Central memory CD4-positive, alpha-beta T cell (primary cell): ENCODE measurements around the gene CCT7.
A peak's percentile ranks its signal among the peaks of the same experiment; 100 is the strongest.
"Not testable (repeated sequence)": the region's sequence is repeated elsewhere in the genome, so short reads cannot be mapped to it uniquely, and the experiment has no call there.

Source experiments
- DNase-seq: peaks from one replicate; pipeline ENCODE4 v3.0.0; 2022

CCT7 gene

DNA sequence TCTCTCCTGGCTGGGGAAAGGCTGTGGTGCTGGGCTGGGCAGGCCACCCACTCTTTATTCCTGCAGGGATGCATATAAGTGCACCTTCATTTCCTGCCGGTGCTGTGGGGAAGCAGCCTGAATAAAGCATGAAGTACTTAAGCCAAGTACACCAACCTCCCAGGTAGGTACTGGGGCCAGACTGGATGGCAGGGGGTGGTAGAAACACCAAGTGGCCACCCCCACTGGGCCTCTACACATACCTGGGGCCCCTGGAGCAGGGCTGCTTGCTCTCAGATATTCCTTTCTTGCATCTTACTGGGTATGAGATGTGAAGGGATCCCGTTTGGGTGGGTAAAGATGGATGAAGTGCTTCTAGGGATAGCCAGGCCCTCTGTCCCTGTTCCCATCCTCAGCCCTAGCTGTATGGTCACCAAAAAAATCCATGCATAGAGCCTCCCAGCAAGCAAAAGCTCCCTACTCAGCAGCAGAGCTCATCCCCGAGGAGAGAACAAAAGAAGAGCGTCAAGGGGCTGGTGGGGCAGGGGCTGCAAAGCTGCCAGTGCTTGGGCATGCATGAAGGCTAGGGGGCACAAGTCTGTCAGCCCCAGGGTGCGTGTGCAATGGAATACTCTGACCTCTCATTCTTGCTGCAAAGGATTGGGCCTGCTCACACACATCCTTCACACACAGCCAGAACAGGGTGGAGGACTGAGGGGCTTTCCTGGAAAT lies 22.0 kb downstream of the CCT7 start:
- no peak for DNase-seq

DNA sequence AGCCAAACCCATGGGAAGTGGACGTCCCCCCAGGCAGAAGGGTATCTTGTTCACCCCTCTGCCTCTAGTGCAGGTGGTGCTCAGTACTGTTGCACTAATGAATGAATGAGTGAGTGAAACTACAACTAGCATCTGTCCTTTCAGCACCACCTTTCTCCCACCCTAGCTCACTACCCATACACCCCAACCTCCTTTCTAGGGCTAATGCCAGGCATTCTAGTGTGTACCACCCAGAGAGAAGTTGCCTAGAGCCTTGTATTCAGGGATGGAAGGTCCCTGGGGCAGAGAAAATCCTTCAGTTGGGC lies 22.5 kb downstream of the CCT7 start:
- no peak for DNase-seq

- no peak for DNase-seq
These were observed 22.9 kb downstream of the CCT7 start for GRCh38 chr2:73257021-73257420.

DNA sequence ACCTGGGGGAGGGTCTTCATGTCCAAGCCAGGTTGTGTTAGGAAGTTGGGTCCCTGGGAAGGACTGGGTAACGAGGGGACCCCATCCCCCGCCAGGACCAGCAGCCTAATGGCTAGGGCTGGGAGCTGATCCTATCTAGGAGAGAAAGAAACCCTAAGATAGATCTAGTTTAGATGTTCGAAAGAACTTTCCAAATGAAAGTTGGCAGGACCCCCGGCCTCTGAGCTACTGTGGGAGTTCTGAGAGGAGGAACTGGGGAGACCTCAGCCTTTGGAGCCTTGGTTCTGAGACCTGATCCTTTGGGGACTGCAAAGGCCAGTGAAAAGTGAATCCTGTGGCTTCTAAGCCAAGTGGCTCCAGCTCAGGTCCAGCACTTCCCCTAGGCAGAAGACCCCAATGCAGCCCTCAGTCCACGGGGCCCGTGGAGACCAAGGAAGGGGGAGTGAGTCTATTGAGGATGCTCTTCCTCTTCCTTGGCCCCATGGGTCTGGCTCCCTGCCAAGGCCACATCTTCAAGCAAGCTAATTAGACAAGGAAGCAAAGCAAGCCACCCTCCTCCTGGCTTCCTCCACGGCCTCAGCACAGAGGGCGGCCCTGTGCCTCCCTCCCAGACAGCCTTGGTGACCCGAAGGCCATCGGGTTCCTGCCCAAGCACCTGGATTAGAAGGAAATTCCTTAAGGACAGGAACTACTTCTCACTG lies 23.5 kb downstream of the CCT7 start:
- no peak for DNase-seq

GRCh38 chr2:73258186-73258912 lies 24.2 kb downstream of the CCT7 start:
- no peak for DNase-seq

DNA sequence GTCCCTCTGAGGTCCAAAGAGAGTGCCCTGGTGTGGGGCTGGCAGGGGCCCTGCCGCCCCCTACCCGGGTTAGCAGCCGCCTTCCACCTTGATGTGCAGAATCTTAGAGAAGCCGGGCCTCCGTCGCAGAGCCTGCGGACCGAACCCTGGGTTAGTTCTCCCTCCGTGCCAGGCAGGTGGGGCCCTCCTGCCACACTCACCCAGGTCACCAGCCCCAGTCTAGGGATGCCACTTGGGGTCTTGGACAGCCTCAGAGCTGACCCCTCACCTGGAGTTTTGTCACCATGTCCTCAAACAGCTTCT lies 24.8 kb downstream of the CCT7 start:
- DNase-seq, result no peak

GRCh38 chr2:73259276-73259675 lies 25.2 kb downstream of the CCT7 start:
- no peak for DNase-seq

- DNase-seq, result no peak
These were observed 25.7 kb downstream of the CCT7 start for GRCh38 chr2:73259704-73260337.

GRCh38 chr2:73260338-73260984 lies 26.4 kb downstream of the CCT7 start:
- DNase-seq, result no peak

DNA sequence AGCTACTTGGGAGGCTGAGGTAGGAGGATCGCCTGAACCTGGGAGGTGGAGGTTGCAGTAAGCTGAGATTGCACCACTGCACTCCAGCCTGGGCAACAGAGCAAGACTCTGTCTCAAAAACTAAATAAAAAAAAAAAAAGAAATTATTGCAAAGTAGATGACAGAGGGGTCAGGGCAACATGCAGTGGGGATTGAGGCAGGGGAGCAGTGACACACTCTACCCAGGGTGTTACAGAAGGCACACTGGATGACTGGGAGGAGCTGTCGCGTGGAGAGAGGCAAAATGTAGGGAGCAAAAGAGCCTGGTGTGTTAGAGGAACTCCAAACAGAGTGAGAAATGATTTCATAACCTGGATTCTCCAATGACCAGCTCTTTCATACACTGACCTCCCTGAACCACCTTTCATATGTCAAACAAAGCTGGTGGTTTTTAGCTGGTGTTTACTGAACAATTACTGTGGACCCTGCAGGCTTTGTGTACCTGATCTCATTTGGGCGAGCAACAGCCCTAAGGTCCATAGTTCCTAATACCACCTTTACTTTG lies 28.1 kb downstream of the CCT7 start:
- no peak for DNase-seq

GRCh38 chr2:73262691-73263429 lies 28.8 kb downstream of the CCT7 start:
- DNase-seq, result not testable (repeated sequence)

GRCh38 chr2:73263540-73264331 lies 29.6 kb downstream of the CCT7 start:
- DNase-seq, result no peak

GRCh38 chr2:73264332-73264606 lies 30.2 kb downstream of the CCT7 start:
- DNase-seq, result no peak

GRCh38 chr2:73264783-73265182 lies 30.7 kb downstream of the CCT7 start:
- no peak for DNase-seq

GRCh38 chr2:73265298-73266060 lies 31.4 kb downstream of the CCT7 start:
- no peak for DNase-seq

DNA sequence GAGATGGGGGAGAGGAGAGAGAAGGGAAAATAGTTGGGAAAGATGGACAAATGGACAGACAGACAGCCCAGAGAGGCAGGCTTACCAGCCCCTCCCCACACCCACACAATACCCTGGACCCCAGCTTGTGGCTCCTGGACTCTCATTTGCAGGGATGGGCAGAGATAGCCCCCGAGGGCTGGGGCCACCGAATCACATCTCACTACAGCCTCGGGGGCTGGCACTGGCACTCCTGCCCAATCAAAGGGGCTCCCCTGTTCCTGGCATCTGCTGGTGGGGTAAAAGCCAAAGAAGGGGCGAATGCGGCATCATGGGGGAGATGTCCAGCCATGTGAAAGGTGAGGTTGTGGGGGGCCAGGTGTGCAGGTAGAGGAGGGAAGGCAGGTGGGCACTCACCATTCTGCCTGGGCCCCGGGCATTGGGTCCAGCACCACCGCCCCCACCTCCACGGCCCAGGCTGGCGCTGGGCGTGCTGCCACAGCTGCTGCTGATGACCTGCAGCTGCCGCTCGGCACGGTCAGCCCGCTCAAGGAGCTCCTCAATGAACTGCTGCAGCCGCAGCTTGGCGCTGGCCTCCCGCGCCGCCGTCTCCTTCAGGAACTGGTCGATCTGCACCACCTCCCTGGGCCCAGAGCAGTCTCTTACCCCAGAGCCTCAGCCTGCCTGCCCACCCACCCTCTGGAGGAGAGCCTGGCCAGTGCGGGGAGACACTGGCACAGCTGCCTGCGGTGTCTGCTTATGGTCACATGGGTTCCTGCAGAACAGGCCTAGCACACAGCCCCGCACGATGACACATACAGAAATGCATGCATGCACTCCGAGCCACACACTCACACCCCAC lies 32.2 kb downstream of the CCT7 start:
- DNase-seq, result no peak

DNA sequence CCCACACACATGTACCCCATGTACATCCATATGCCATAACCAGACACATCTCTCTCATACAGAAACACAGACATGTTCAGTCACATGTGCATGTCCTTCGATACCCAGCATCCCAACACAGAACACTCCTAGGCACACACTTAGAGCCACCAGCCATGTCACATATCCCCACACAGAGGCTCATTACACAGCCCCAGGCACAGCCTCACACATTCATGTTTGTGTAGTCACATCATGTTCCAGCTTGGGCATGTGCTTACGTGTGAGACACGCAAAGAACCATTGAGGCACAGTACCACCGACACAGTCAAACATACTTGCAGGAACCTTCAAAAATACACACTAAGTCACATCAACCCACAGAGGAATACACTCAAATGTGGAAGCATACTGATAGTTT lies 32.9 kb downstream of the CCT7 start:
- DNase-seq, result no peak

GRCh38 chr2:73268366-73268829 lies 34.3 kb downstream of the CCT7 start:
- no peak for DNase-seq

- DNase-seq, result peak; percentile 75
These were observed 35.0 kb downstream of the CCT7 start for GRCh38 chr2:73268830-73269685.
